Aorta (tissue), 5 donors: ENCODE data around the gene ABCB6. TPM values are rescaled to one million over a fixed set of nuclear protein-coding genes. Genes with fewer than 3 reads are reported as not detected.
A peak's percentile ranks its signal among the peaks of the same experiment; 100 is the strongest.

Experiments
- ATAC-seq: fragments of 200-7000 bp; cut with Tn5 transposase; one replicate; pipeline ENCODE4 v1.9.1; 2022; ENCODE audit warnings: moderate library complexity; ENCODE audit not compliant: low FRiP score
- DNase-seq, 2 donors: peaks; one replicate each; pipeline ENCODE4 v3.0.0-alpha.2; 2020
- H3K27ac ChIP-seq, 2 donors: one replicate each; pipeline ENCODE4 v1.5.1; 2013; ENCODE audit warnings: low read length in 2 of 2, mild to moderate bottlenecking in 2 of 2, moderate library complexity in 2 of 2, control low read depth in 1 of 2, inconsistent platforms in 1 of 2, low read depth in 1 of 2
- H3K27me3 ChIP-seq, 2 donors: one replicate each; pipeline ENCODE4 v1.6.1; 2013; ENCODE audit warnings: control low read depth in 1 of 2, low read length in 1 of 2, mild to moderate bottlenecking in 1 of 2, moderate library complexity in 1 of 2; ENCODE audit not compliant: insufficient read depth in 2 of 2, control insufficient read depth in 1 of 2
- H3K36me3 ChIP-seq, 2 donors: one replicate each; pipeline ENCODE4 v1.6.1; 2013; ENCODE audit warnings: control low read depth in 1 of 2, low read length in 1 of 2, mild to moderate bottlenecking in 1 of 2; ENCODE audit not compliant: insufficient read depth in 2 of 2, control insufficient read depth in 1 of 2
- H3K4me1 ChIP-seq, 2 donors: one replicate each; pipeline ENCODE4 v1.6.1; 2013; ENCODE audit warnings: low read length in 2 of 2, control low read depth in 1 of 2, mild to moderate bottlenecking in 1 of 2, moderate library complexity in 1 of 2; ENCODE audit not compliant: insufficient read depth in 2 of 2, control insufficient read depth in 1 of 2
- H3K4me3 ChIP-seq, 2 donors: one replicate each; pipeline ENCODE4 v1.5.1; 2013; ENCODE audit warnings: low read length in 2 of 2, control low read depth in 1 of 2, mild to moderate bottlenecking in 1 of 2
- H3K9me3 ChIP-seq: one replicate; pipeline ENCODE4 v1.6.1; 2013; ENCODE audit warnings: mild to moderate bottlenecking, low read length; ENCODE audit not compliant: control insufficient read depth
- WGBS, 2 donors: extraction: QIAGEN DNeasy Blood & Tissue Kit; methylation state at CpG; one replicate each; pipeline ENCODE4 v1.1.7; 2013; 5-methylcytosine and 5-hydroxymethylcytosine counted together
- intact Hi-C, 2 donors: fragments of 100-400 bp; cut with DNase I; formaldehyde crosslinking; loops; one replicate each; pipeline versions ENCODE4 v1.14.2 to v1.15.0; 2022
- polyA plus RNA-seq, 2 donors: library from polyadenylated mRNA; stranded (reverse); fragments of 200-250 nt; gene quantifications; one replicate each; pipeline ENCODE4 v1.2.3, GENCODE V29; 2013
- total RNA-seq, 2 donors: library from RNA; stranded (reverse); fragmentation: NEBNext Ultra II Directional; extraction: Animal tissue kit (Norgen Biotek cat#: 25700); gene quantifications; one replicate each; pipeline ENCODE4 v1.2.1, GENCODE V29; 2021
- donor health status: healthy with polysubstance abuse.
- donor health status: Bipolar disorder and iron deficiency.
- donor health status: DM: no; HTN: no; CAD: no.
- donor health status: DM: no; HTN: no; CAD: no.
- donor health status: DM: yes; HTN: yes; CAD: no.

Gene ABCB6
- total and polyA plus RNA-seq, 4 donors, result 16.5 to 72.5 (median 22.9) TPM

DNA sequence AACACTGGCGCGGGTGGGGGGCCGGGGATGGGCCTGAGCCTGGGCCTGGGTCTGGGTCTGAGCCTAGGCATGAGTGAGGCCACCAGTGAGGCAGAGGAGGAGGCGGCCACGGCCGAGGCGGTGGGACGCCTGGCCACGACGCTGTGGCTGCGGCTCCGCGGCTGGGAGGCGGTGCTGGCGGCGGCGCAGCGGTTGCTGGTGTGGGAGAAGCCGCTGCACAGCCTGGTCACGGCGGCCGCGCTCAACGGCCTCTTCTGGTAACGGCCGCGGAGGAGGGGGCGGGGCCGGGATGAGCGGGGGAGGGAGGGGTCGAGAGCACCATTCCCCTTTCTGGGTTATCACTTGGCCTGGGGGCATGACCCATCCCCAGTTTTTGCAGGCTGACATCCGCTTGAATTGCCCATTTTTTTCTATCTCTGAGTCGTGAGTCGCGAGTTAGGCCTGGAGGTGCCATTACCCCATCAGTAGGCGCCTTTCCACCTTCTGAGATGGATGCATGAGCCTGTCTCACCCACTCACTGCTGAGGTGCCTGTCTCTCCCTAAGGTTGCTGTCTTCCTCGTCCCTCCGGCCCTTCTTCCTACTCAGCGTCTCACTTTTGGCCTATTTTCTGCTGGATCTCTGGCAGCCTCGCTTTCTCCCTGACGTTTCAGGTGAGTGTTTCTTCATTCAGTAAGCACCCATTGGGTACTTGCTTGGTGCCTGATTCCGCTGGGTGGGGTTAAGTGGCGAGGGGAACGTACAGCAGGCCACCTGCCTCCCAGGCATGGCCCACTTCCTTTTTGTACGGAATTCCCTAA, 40.2 kb downstream of the ABCB6 start:
- H3K9me3 ChIP-seq, result no peaks in the 10 kb centered on the region
- intact Hi-C loops, result loop anchor here (1.0 to 10.0 kb wide), 4 partner anchors 28 to 209 kb away; partner anchors contain the start of genes DNPEP (in 2 of the 2), ANKZF1 (in 1 of the 2), ATG9A (in 1 of the 2) and ZFAND2B (in 1 of the 2)
- peak overlapping the region; percentile 85 to 90 for H3K4me3 ChIP-seq
- DNase-seq (peak; percentile 71 to 88), ATAC-seq (peak; percentile 0)
- H3K27ac ChIP-seq, result peak overlapping the region in 1 of 2 donors; percentile 87
- H3K27me3 ChIP-seq, result no peaks in the 10 kb centered on the region
- WGBS, 2 donors, result 4 to 5% methylated on average over 35 to 45 of the region's 45 CpGs
- peaks cover 0 to 10% of the 10 kb centered on the region in 2 donors for H3K36me3 ChIP-seq
- peaks cover 0 to 3% of the 10 kb centered on the region in 2 donors for H3K4me1 ChIP-seq

DNA sequence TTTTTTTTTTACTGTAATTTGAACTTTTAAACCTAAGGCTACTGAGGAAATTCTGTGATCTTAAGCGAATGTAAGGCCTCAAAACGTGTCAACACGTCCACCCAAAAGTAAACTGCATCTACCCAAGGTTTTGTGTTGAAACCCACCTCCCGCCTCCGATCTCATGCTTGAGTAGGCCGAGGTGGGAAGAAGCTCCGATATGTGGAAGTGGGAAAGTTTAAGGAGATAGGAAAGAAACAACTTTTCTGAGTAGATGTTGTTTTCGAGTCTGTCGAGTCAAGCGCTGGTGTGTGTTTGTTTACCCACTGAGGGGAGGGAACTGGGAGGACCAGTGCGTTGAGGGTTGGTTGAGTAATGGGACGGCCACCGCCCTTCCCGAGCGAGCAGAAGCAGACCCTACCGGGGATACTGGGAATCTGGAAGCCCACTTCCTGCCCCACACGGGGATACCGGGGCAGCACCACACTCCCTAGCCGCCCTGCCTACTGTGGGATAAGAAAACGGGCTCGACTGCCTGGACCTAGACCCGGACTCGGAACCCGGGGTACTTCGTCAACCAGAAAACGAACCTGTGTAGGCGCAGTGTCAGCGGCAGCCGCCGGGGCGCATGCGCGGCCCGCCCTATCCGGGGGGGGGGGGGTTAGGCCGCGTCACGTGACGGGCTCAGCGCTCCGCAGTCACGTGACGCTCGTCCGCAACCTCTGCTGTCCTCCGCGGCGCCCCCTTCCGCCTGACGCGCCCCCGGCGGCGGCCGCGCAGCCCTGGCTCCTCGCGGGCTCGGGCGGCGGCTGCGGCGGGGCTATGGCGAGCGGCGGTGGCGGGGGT, 41.0 kb downstream of the ABCB6 start, which contains the start of gene RETREG2:
TSS of gene RETREG2 (plus strand) at position 724 of the 825 bp plus-strand sequence. CDS start at position 802, 78 bp downstream.
- Histone ChIP-seq H3K4me3 (peak within 1 kb of the TSS; percentile 88 to 90), H3K27me3 (no peaks in the 10 kb centered on the region), H3K36me3 (peaks cover 0 to 8% of the 10 kb centered on the region in 2 donors), H3K9me3 (no peaks in the 10 kb centered on the region), H3K27ac (peak within 1 kb of the TSS; percentile 87 to 88), H3K4me1 (peaks cover 0 to 3% of the 10 kb centered on the region in 2 donors)
- peak; percentile 91 to 94 for DNase-seq
- peak; percentile 94 for ATAC-seq
- WGBS, 2 donors, result 0 to 1% methylated on average over 45 to 67 of the region's 67 CpGs
- intact Hi-C loops, result loop anchor here (1.0 to 10.0 kb wide), 5 partner anchors 29 to 210 kb away; partner anchors contain the start of genes DNPEP (in 2 of the 2), ABCB6 (in 1 of the 2), ANKZF1 (in 1 of the 2) and ATG9A (in 1 of the 2)

DNA sequence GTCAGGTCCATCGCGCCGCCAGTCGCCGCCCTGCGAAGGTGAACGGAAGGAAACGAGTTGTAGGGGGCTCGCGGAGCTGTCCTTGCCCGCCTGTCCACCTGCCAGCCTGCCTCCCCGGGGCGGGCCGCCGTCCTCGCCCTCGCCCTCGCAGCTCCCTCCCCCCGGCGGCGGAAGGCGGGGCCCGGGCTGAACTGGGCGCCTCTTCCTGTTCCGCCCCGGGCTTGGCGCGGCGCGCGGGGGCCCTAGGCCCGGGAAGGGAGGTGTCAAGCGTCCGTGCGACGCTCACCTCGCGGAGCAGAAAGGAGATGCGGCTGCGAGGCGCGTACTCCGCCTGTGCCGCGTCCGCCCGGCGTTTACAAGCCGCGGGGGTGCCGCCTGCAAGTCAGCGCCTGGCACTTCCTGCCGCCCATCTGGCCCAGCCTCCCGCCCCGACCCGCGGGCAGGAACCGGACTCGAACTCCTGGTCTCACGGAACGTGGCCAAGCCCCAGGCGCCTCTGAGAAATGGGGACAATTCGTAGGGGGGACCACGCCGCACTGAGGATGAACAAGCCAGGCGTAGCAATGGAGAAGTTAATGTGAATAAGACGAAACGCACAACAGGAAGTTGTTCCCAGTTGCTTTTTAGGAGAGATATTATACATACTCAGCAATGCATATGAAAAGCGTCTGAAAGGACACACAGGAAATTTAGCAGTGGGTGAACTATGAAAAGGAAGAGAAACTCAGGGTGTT, 41.8 kb downstream of the ABCB6 start, which contains the start of gene CNPPD1:
TSS of gene CNPPD1 (minus strand) at position 108 of the 734 bp plus-strand sequence. CDS start at position 11, 97 bp downstream.
- Histone ChIP-seq H3K27ac (peak within 1 kb of the TSS; percentile 75 to 88), H3K27me3 (no peaks in the 10 kb centered on the region), H3K36me3 (peaks cover 0 to 8% of the 10 kb centered on the region in 2 donors), H3K9me3 (no peaks in the 10 kb centered on the region), H3K4me1 (peaks cover 0 to 3% of the 10 kb centered on the region in 2 donors), H3K4me3 (peak within 1 kb of the TSS; percentile 88 to 91)
- DNase-seq (peak; percentile 94 to 95), ATAC-seq (peak; percentile 93)
- WGBS, 2 donors, result 0 to 1% methylated on average over 47 to 69 of the region's 69 CpGs
- intact Hi-C loops, result loop anchor here (2.0 to 10.0 kb wide), 4 partner anchors 42 to 210 kb away; partner anchors contain the start of genes DNPEP (in 2 of the 2), ABCB6 (in 1 of the 2), ANKZF1 (in 1 of the 2) and ATG9A (in 1 of the 2)

DNA sequence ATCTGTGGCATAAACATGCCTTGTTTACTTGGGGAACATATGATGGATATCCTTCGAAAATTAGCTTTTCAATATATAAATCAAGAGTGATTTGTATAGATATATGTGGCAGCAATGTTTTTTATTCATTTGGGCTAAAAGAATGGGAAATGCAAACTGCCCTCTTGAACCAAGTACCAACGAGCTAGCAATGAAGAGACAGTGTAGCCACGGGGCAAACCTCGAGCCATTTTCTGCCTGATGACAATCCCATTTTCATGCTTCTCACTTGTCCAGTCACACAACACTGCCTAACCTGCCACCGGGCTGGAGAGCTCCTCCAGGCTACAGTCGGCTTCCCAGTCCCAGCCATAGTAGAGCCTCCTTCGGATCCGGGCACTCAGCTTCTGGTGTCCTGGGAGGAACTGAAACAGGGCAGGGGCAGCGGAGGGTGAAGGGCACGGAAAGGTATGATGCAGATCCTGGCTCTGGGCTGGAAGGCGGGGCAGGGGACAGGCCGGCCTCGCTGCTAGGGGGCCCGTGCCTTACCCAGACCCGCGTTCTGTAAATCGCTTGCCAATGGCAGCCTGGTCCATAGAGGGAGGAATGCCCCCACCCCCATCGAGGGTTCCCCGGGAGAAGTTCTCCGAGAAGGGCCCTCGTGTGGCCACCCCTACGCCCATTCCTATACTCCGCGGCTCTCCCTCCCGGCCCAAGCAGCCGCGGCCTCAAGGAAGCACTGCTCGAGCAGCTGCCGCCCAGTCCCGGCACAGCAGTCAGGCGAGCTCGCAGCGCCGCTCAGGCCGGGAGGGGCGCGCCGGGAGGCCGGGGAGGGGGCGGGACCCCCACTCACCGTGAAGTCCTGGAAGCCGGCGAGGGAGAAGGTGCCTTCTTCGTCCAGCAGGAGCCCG, 42.6 kb downstream of the ABCB6 start:
- Histone ChIP-seq H3K27ac (peak overlapping the region; percentile 75 to 88), H3K27me3 (no peaks in the 10 kb centered on the region), H3K36me3 (peaks cover 0 to 6% of the 10 kb centered on the region in 2 donors), H3K9me3 (no peaks in the 10 kb centered on the region), H3K4me1 (peaks cover 0 to 3% of the 10 kb centered on the region in 2 donors), H3K4me3 (peak overlapping the region; percentile 88 to 91)
- 2 to 3% methylated on average over 33 to 45 of the region's 45 CpGs for WGBS, 2 donors
- peak; percentile 67 to 85 for DNase-seq
- peak; percentile 54 for ATAC-seq
- intact Hi-C loops, result loop anchor here (2.0 to 10.0 kb wide), 4 partner anchors 43 to 211 kb away; partner anchors contain the start of genes DNPEP (in 2 of the 2), ABCB6 (in 1 of the 2), ANKZF1 (in 1 of the 2) and ATG9A (in 1 of the 2)

DNA sequence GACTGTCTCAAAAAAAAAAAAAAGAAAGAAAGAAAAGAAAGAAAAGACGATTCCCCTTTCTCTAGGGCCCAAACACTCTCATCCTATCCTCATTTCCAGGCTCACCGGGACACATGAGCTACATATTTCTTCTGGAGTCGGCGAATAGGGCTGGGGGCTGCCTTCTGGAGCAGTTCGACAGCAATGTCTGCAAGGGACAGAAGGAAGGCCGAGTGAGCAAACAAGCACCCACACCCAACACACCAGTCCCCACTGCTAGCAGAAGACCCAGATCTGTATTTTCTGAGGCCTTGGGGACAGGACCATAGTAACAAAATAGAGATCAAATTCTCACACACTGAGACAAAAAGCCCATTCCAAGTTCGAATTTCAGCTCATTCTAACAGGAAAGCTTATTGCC, 43.3 kb downstream of the ABCB6 start:
- H3K4me1 ChIP-seq, result peaks cover 0 to 3% of the 10 kb centered on the region in 2 donors
- H3K9me3 ChIP-seq, result no peaks in the 10 kb centered on the region
- intact Hi-C loops, result loop anchor here (5.0 to 10.0 kb wide), 3 partner anchors 52 to 212 kb away; partner anchors contain the start of genes DNPEP (in 2 of the 2), ANKZF1 (in 1 of the 2) and ATG9A (in 1 of the 2)
- no peak for ATAC-seq
- peaks cover 0 to 4% of the 10 kb centered on the region in 2 donors for H3K36me3 ChIP-seq
- H3K27ac ChIP-seq, result no peak overlapping the region
- WGBS, 2 donors, result 81 to 83% methylated on average over 7 of the region's 7 CpGs
- H3K27me3 ChIP-seq, result no peaks in the 10 kb centered on the region
- H3K4me3 ChIP-seq, result peak overlapping the region in 1 of 2 donors; percentile 88
- DNase-seq, result no peak

DNA sequence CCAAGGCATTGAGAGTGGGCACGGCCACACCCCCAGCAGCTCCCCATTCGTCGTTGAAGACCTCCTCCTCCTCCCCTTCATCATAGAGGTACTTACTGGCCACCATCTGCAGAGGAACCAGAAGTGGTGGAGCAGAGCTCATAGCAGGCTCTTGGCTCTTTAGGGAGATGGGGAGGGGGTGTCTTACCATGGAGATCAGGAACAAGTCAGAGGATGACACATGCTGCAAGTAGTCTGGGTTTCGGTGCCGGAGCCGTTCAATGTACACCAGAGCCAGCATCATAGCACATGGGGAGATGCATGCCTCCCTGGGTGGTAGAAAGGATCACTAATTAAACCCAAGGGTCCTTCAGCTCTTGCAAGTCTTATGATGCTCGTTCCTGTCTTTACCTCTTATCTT, 44.0 kb downstream of the ABCB6 start:
- 82 to 83% methylated on average over 7 of the region's 7 CpGs for WGBS, 2 donors
- intact Hi-C loops, result loop anchor here (5.0 to 10.0 kb wide), 4 partner anchors 52 to 212 kb away; partner anchors contain the start of genes DNPEP (in 2 of the 2), ANKZF1 (in 1 of the 2) and ATG9A (in 1 of the 2)
- Histone ChIP-seq H3K4me3 (no peak overlapping the region), H3K9me3 (no peaks in the 10 kb centered on the region), H3K36me3 (peaks cover 0 to 4% of the 10 kb centered on the region in 2 donors), H3K4me1 (peaks cover 0 to 3% of the 10 kb centered on the region in 2 donors), H3K27ac (no peak overlapping the region), H3K27me3 (no peaks in the 10 kb centered on the region)
- DNase-seq, result no peak
- no peak for ATAC-seq

DNA sequence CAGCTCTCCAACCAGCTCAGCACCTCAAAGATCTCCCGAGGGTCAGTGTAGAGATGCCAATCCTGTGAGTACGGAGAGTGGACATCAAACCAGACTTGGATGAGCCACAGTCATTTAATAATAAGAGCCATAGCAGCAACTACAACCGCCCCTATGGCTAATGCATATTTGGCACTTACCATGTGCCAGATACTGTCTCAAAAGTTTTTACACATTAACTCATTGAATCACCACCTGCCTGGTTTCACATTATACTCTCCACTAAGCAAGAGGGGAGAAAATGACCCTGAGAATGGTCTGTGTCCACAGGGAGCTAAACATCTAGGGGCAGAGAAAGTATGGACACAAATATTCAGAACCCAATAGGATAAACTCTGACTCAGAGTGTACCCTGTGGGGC, 44.6 kb downstream of the ABCB6 start:
- Histone ChIP-seq H3K4me3 (no peak overlapping the region), H3K27ac (no peak overlapping the region), H3K9me3 (no peaks in the 10 kb centered on the region), H3K4me1 (peaks cover 0 to 3% of the 10 kb centered on the region in 2 donors), H3K27me3 (no peaks in the 10 kb centered on the region), H3K36me3 (peaks cover 0 to 4% of the 10 kb centered on the region in 2 donors)
- ATAC-seq (no peak), DNase-seq (no peak)
- intact Hi-C loops, result loop anchor here in 1 of 2 donors (5.0 to 10.0 kb wide), 2 partner anchors 123 to 211 kb away; partner anchors contain the start of gene DNPEP
- WGBS, 2 donors, result 80 to 85% methylated on average over 3 of the region's 3 CpGs
